HG02623 (cell line): Measurements from ENCODE around the gene ARHGEF11.

ENCODE experiments used
- ATAC-seq: cut with Tn5 transposase; IDR thresholded peaks from one replicate; pipeline ENCODE4 v1.9.1; 2021; ENCODE audit warnings: moderate library complexity; ENCODE audit not compliant: unreplicated experiment

The ARHGEF11 gene

GRCh38 chr1:157004327-157004726 is 41.2 kb downstream of the ARHGEF11 start:
- ATAC-seq = no peak

GRCh38 chr1:157001304-157001703 is 44.2 kb downstream of the ARHGEF11 start:
- ATAC-seq = no peak

GRCh38 chr1:157000686-157001085 is 44.9 kb downstream of the ARHGEF11 start:
- ATAC-seq = no peak

- no peak for ATAC-seq
These were observed 45.8 kb downstream of the ARHGEF11 start for GRCh38 chr1:156999596-157000320.

- ATAC-seq = no peak
These were observed 46.6 kb downstream of the ARHGEF11 start for GRCh38 chr1:156998840-156999500.

- ATAC-seq = no peak
These were observed 47.2 kb downstream of the ARHGEF11 start for GRCh38 chr1:156998301-156998700.

- no peak for ATAC-seq
These were observed 50.1 kb downstream of the ARHGEF11 start for GRCh38 chr1:156995412-156995811.

GRCh38 chr1:156994277-156994676 is 51.3 kb downstream of the ARHGEF11 start:
- ATAC-seq = no peak

- no peak for ATAC-seq
These were observed 52.0 kb downstream of the ARHGEF11 start for GRCh38 chr1:156993426-156994147.

GRCh38 chr1:156992215-156992614 is 53.3 kb downstream of the ARHGEF11 start:
- no peak for ATAC-seq

GRCh38 chr1:156987715-156988114 is 57.8 kb downstream of the ARHGEF11 start:
- no peak for ATAC-seq

- ATAC-seq = no peak
These were observed 65.0 kb downstream of the ARHGEF11 start for GRCh38 chr1:156980551-156980950.

- ATAC-seq = no peak
These were observed 70.5 kb downstream of the ARHGEF11 start for GRCh38 chr1:156975084-156975483.

- ATAC-seq = no peak
These were observed 72.1 kb downstream of the ARHGEF11 start for GRCh38 chr1:156973417-156973816.

GRCh38 chr1:156970017-156970416 is 75.5 kb downstream of the ARHGEF11 start:
- ATAC-seq = no peak

GRCh38 chr1:156969496-156969895 is 76.0 kb downstream of the ARHGEF11 start:
- no peak for ATAC-seq

- ATAC-seq = no peak
These were observed 81.1 kb downstream of the ARHGEF11 start for GRCh38 chr1:156964441-156964840.

GRCh38 chr1:156963621-156964020 is 81.9 kb downstream of the ARHGEF11 start:
- ATAC-seq = no peak

GRCh38 chr1:156961709-156962108 is 83.8 kb downstream of the ARHGEF11 start:
- no peak for ATAC-seq

- no peak for ATAC-seq
These were observed 85.6 kb downstream of the ARHGEF11 start for GRCh38 chr1:156959925-156960324.

- no peak for ATAC-seq
These were observed 86.1 kb downstream of the ARHGEF11 start for GRCh38 chr1:156959414-156959813.

GRCh38 chr1:156958247-156958714 is 87.3 kb downstream of the ARHGEF11 start:
- no peak for ATAC-seq
